GM18508 (cell line): Measurements from ENCODE around the gene RNU6-9.
"Not testable (repeated sequence)": the region's sequence is repeated elsewhere in the genome, so short reads cannot be mapped to it uniquely, and the experiment has no call there.

Source experiments
- ATAC-seq: cut with Tn5 transposase; IDR thresholded peaks from one replicate; pipeline ENCODE4 v1.9.1; 2021; ENCODE audit warnings: moderate number of reproducible peaks; ENCODE audit not compliant: insufficient read depth, unreplicated experiment

The RNU6-9 gene

GRCh38 chr19:892894-893689 is at the start of gene RNU6-9, which contains the start of gene MED16:
RNU6-9 (plus strand) TSS chr19:893484.
MED16 (minus strand) TSS chr19:893187; CDS start chr19:891131, 2,056 bp downstream.
- ATAC-seq = peak; percentile 44

GRCh38 chr19:843836-844545 is 49.3 kb upstream of the RNU6-9 start:
- ATAC-seq = no peak

GRCh38 chr19:844546-844971 is 48.7 kb upstream of the RNU6-9 start:
- no peak for ATAC-seq

- no peak for ATAC-seq
These were observed 47.4 kb upstream of the RNU6-9 start for GRCh38 chr19:845707-846521.

- no peak for ATAC-seq
These were observed 44.8 kb upstream of the RNU6-9 start for GRCh38 chr19:848386-848921.

- ATAC-seq = not testable (repeated sequence)
These were observed 44.1 kb upstream of the RNU6-9 start for GRCh38 chr19:849195-849594.

- ATAC-seq = no peak
These were observed 42.9 kb upstream of the RNU6-9 start for GRCh38 chr19:850221-850978.

- no peak for ATAC-seq
These were observed 42.3 kb upstream of the RNU6-9 start for GRCh38 chr19:850979-851335.

GRCh38 chr19:852136-853013 is 40.9 kb upstream of the RNU6-9 start, which contains the start of gene ELANE:
ELANE (plus strand) TSS chr19:852303; CDS start chr19:852329, 26 bp downstream.
- no peak for ATAC-seq

- ATAC-seq = no peak
These were observed 40.2 kb upstream of the RNU6-9 start for GRCh38 chr19:853014-853585.

GRCh38 chr19:853614-854220 is 39.6 kb upstream of the RNU6-9 start:
- not testable (repeated sequence) for ATAC-seq

GRCh38 chr19:854549-854948 is 38.7 kb upstream of the RNU6-9 start:
- ATAC-seq = no peak

- no peak for ATAC-seq
These were observed 38.1 kb upstream of the RNU6-9 start for GRCh38 chr19:855142-855541.

- ATAC-seq = no peak
These were observed 37.6 kb upstream of the RNU6-9 start for GRCh38 chr19:855566-856120.

- no peak for ATAC-seq
These were observed 35.0 kb upstream of the RNU6-9 start for GRCh38 chr19:858284-858683.

- no peak for ATAC-seq
These were observed 34.1 kb upstream of the RNU6-9 start, which contains the start of gene CFD for GRCh38 chr19:858868-859843. CFD (plus strand) TSS chr19:859664; CDS start chr19:859690, 26 bp downstream.
